GM12865 (cell line): ENCODE results near the gene METTL22.

ENCODE experiments used
- DNase-seq: peaks from one replicate; pipeline ENCODE4 v3.0.0; 2010; ENCODE audit warnings: low read depth
- H3K4me3 ChIP-seq: 2 replicates; pipeline ENCODE4 v1.5.1; 2011; ENCODE audit warnings: mild to moderate bottlenecking, low read depth, low read length, control low read depth
- CTCF ChIP-seq: IDR thresholded peaks from 2 replicates; pipeline ENCODE4 v1.5.1; 2011; ENCODE audit warnings: low read length, control low read depth, low read depth, inconsistent platforms; ENCODE audit not compliant: insufficient read depth; ENCODE audit errors: missing control alignments

The METTL22 gene

GRCh38 chr16:8679151-8679550 is 57.7 kb downstream of the METTL22 start:
- DNase-seq: no peak
- no peak for TF ChIP-seq CTCF
- H3K4me3 ChIP-seq: no peak overlapping the region

- DNase-seq: no peak
- no peak overlapping the region for H3K4me3 ChIP-seq
- no peak for TF ChIP-seq CTCF
Measured at GRCh38 chr16:8682551-8683259, 61.2 kb downstream of the METTL22 start.

GRCh38 chr16:8683640-8684039 is 62.1 kb downstream of the METTL22 start:
- TF ChIP-seq CTCF: no peak
- H3K4me3 ChIP-seq: no peak overlapping the region
- no peak for DNase-seq

GRCh38 chr16:8685617-8686016 is 64.1 kb downstream of the METTL22 start:
- TF ChIP-seq CTCF: no peak
- no peak for DNase-seq
- no peak overlapping the region for H3K4me3 ChIP-seq

GRCh38 chr16:8686031-8686621 is 64.6 kb downstream of the METTL22 start:
- TF ChIP-seq CTCF: no peak
- H3K4me3 ChIP-seq: no peak overlapping the region
- no peak for DNase-seq

GRCh38 chr16:8686879-8687278 is 65.4 kb downstream of the METTL22 start:
- H3K4me3 ChIP-seq: no peak overlapping the region
- no peak for TF ChIP-seq CTCF
- DNase-seq: no peak

- no peak for TF ChIP-seq CTCF
Measured at GRCh38 chr16:8689686-8690085, 68.2 kb downstream of the METTL22 start.

More at GRCh38 chr16:8689686-8690085, 68.2 kb downstream of the METTL22 start:
- H3K4me3 ChIP-seq: no peak overlapping the region
- DNase-seq: no peak
